ENCODE measurements around the gene AIG1. TPM values are rescaled to one million over a fixed set of nuclear protein-coding genes. Genes with fewer than 3 reads are reported as not detected.

Gene AIG1
- total and polyA plus RNA-seq, 2 donors, result 9.1 to 16.5 TPM

- DNase-seq (ENCODE audit: low read depth in 6 of 9, low spot score in 9 of 9), result no peak
- no peaks in the 10 kb centered on the region for H3K9me3 ChIP-seq (ENCODE audit: control insufficient read depth in 2 of 2, insufficient read depth in 1 of 2, low read length in 1 of 2)
- 98% methylated on average over 4 of the region's 4 CpGs for WGBS
- H3K36me3 ChIP-seq (ENCODE audit: control insufficient read depth in 2 of 2, insufficient read depth in 2 of 2, low read length in 1 of 2), result no peaks in the 10 kb centered on the region
- H3K4me1 ChIP-seq (ENCODE audit: control insufficient read depth in 2 of 2, insufficient read depth in 2 of 2, low read length in 2 of 2), result no peaks in the 10 kb centered on the region
- H3K4me3 ChIP-seq (ENCODE audit: low read length in 2 of 2), result no peak overlapping the region
- H3K27me3 ChIP-seq (ENCODE audit: control insufficient read depth in 2 of 2, insufficient read depth in 1 of 2, low read length in 1 of 2), result no peaks in the 10 kb centered on the region
- no peak overlapping the region for H3K27ac ChIP-seq (ENCODE audit: low read depth in 1 of 2, low read length in 1 of 2)
These were observed 190.6 kb downstream of the AIG1 start for GRCh38 chr6:143251288-143251687.

- Histone ChIP-seq H3K4me3 (ENCODE audit: low read length in 2 of 2) (no peak overlapping the region), H3K27ac (ENCODE audit: low read depth in 1 of 2, low read length in 1 of 2) (no peak overlapping the region), H3K4me1 (ENCODE audit: control insufficient read depth in 2 of 2, insufficient read depth in 2 of 2, low read length in 2 of 2) (no peaks in the 10 kb centered on the region), H3K36me3 (ENCODE audit: control insufficient read depth in 2 of 2, insufficient read depth in 2 of 2, low read length in 1 of 2) (no peaks in the 10 kb centered on the region), H3K9me3 (ENCODE audit: control insufficient read depth in 2 of 2, insufficient read depth in 1 of 2, low read length in 1 of 2) (no peaks in the 10 kb centered on the region), H3K27me3 (ENCODE audit: control insufficient read depth in 2 of 2, insufficient read depth in 1 of 2, low read length in 1 of 2) (no peaks in the 10 kb centered on the region)
- 98% methylated on average over 6 of the region's 6 CpGs for WGBS
- no peak for DNase-seq (ENCODE audit: low read depth in 6 of 9, low spot score in 9 of 9)
These were observed 192.3 kb downstream of the AIG1 start for GRCh38 chr6:143252961-143253360.

DNA sequence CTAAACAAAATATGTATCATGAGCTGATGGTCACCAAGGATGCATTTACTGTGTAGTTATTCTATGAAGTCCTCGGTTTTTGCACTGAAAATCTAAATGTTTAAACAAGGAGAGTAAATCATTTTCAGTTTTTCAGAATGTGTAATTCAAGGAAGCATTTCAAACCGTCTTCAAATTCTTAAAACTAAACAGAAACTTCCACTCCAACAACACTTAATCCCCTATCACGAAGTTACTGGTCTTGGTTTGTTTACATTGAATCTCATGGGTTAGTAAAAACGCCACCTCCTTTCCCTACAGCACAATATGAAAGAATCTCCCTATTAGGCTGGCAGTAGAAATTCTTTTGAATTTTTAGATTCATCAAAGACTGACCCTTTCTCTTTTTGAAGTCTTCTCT, 192.9 kb downstream of the AIG1 start:
- Histone ChIP-seq H3K36me3 (ENCODE audit: control insufficient read depth in 2 of 2, insufficient read depth in 2 of 2, low read length in 1 of 2) (no peaks in the 10 kb centered on the region), H3K4me3 (ENCODE audit: low read length in 2 of 2) (no peak overlapping the region), H3K4me1 (ENCODE audit: control insufficient read depth in 2 of 2, insufficient read depth in 2 of 2, low read length in 2 of 2) (no peaks in the 10 kb centered on the region), H3K9me3 (ENCODE audit: control insufficient read depth in 2 of 2, insufficient read depth in 1 of 2, low read length in 1 of 2) (no peaks in the 10 kb centered on the region), H3K27ac (ENCODE audit: low read depth in 1 of 2, low read length in 1 of 2) (no peak overlapping the region), H3K27me3 (ENCODE audit: control insufficient read depth in 2 of 2, insufficient read depth in 1 of 2, low read length in 1 of 2) (no peaks in the 10 kb centered on the region)
- DNase-seq (ENCODE audit: low read depth in 6 of 9, low spot score in 9 of 9), result no peak
- 93% methylated on average over 4 of the region's 4 CpGs for WGBS

DNA sequence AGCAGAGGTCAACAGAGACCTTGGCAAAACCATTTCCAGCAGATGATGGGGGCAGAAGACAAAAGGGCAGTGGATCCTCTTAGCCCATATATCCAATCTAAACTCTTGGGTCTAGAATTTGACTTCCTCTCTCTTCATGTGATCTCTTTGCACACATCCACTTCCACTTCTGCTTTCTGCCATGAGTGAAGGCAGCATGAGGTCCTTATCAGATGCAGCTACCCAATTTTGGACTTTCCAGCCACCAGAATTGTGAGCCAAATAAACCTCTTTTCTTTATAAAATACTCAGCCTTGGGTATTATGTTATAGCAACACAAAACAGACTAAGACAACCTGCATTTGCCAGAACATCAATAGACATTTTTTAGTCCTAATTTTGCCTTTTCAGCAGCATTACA, 198.3 kb downstream of the AIG1 start:
- Histone ChIP-seq H3K9me3 (ENCODE audit: control insufficient read depth in 2 of 2, insufficient read depth in 1 of 2, low read length in 1 of 2) (peaks cover 0 to 2% of the 10 kb centered on the region in 2 donors), H3K4me1 (ENCODE audit: control insufficient read depth in 2 of 2, insufficient read depth in 2 of 2, low read length in 2 of 2) (no peaks in the 10 kb centered on the region), H3K27me3 (ENCODE audit: control insufficient read depth in 2 of 2, insufficient read depth in 1 of 2, low read length in 1 of 2) (no peaks in the 10 kb centered on the region), H3K4me3 (ENCODE audit: low read length in 2 of 2) (no peak overlapping the region), H3K27ac (ENCODE audit: low read depth in 1 of 2, low read length in 1 of 2) (no peak overlapping the region), H3K36me3 (ENCODE audit: control insufficient read depth in 2 of 2, insufficient read depth in 2 of 2, low read length in 1 of 2) (no peaks in the 10 kb centered on the region)
- DNase-seq (ENCODE audit: low read depth in 6 of 9, low spot score in 9 of 9), result no peak

GRCh38 chr6:143260857-143261256, 200.2 kb downstream of the AIG1 start:
- 97% methylated on average over 7 of the region's 7 CpGs for WGBS
- no peak overlapping the region for H3K27ac ChIP-seq (ENCODE audit: low read depth in 1 of 2, low read length in 1 of 2)

DNA sequence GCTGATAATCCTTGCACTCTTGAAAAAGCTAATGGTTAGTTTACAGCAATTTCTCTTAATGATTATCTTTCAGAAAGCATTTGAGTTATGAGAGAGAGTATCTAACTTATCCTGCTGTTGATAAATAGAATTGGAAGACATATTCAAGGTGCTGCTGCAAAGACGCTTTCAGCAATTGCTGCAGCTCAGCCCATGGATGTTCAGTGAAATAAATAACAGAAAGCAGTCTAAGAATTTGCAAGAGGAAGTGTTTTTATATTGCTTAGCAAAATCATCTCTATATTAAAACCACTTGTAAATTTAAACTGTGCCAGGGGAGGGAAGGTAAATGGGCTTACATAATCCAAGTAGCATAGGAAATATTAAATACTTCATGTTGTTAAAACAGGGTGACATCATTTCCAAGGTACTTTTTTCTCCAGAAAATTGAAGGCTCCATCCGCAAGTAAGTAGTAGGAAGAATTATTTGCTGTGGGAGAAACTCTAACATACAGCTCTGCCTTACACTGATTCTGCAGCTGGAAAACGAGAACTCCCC, 201.3 kb downstream of the AIG1 start:
- WGBS, result 96% methylated on average over 3 of the region's 3 CpGs
- Histone ChIP-seq H3K4me3 (ENCODE audit: low read length in 2 of 2) (no peak overlapping the region), H3K27me3 (ENCODE audit: control insufficient read depth in 2 of 2, insufficient read depth in 1 of 2, low read length in 1 of 2) (no peaks in the 10 kb centered on the region), H3K27ac (ENCODE audit: low read depth in 1 of 2, low read length in 1 of 2) (no peak overlapping the region), H3K9me3 (ENCODE audit: control insufficient read depth in 2 of 2, insufficient read depth in 1 of 2, low read length in 1 of 2) (peaks cover 0 to 2% of the 10 kb centered on the region in 2 donors), H3K36me3 (ENCODE audit: control insufficient read depth in 2 of 2, insufficient read depth in 2 of 2, low read length in 1 of 2) (no peaks in the 10 kb centered on the region), H3K4me1 (ENCODE audit: control insufficient read depth in 2 of 2, insufficient read depth in 2 of 2, low read length in 2 of 2) (no peaks in the 10 kb centered on the region)
- no peak for DNase-seq (ENCODE audit: low read depth in 6 of 9, low spot score in 9 of 9)

More at GRCh38 chr6:143260857-143261256, 200.2 kb downstream of the AIG1 start:
- H3K4me3 ChIP-seq (ENCODE audit: low read length in 2 of 2), result no peak overlapping the region
- no peaks in the 10 kb centered on the region for H3K36me3 ChIP-seq (ENCODE audit: control insufficient read depth in 2 of 2, insufficient read depth in 2 of 2, low read length in 1 of 2)
- no peaks in the 10 kb centered on the region for H3K27me3 ChIP-seq (ENCODE audit: control insufficient read depth in 2 of 2, insufficient read depth in 1 of 2, low read length in 1 of 2)
- no peak for DNase-seq (ENCODE audit: low read depth in 6 of 9, low spot score in 9 of 9)
- peaks cover 0 to 2% of the 10 kb centered on the region in 2 donors for H3K9me3 ChIP-seq (ENCODE audit: control insufficient read depth in 2 of 2, insufficient read depth in 1 of 2, low read length in 1 of 2)
- no peaks in the 10 kb centered on the region for H3K4me1 ChIP-seq (ENCODE audit: control insufficient read depth in 2 of 2, insufficient read depth in 2 of 2, low read length in 2 of 2)

- Histone ChIP-seq H3K4me3 (ENCODE audit: low read length in 2 of 2) (no peak overlapping the region), H3K27me3 (ENCODE audit: control insufficient read depth in 2 of 2, insufficient read depth in 1 of 2, low read length in 1 of 2) (no peaks in the 10 kb centered on the region), H3K36me3 (ENCODE audit: control insufficient read depth in 2 of 2, insufficient read depth in 2 of 2, low read length in 1 of 2) (no peaks in the 10 kb centered on the region), H3K4me1 (ENCODE audit: control insufficient read depth in 2 of 2, insufficient read depth in 2 of 2, low read length in 2 of 2) (no peaks in the 10 kb centered on the region), H3K27ac (ENCODE audit: low read depth in 1 of 2, low read length in 1 of 2) (no peak overlapping the region), H3K9me3 (ENCODE audit: control insufficient read depth in 2 of 2, insufficient read depth in 1 of 2, low read length in 1 of 2) (peaks cover 0 to 2% of the 10 kb centered on the region in 2 donors)
- 95% methylated on average over 2 of the region's 2 CpGs for WGBS
- no peak for DNase-seq (ENCODE audit: low read depth in 6 of 9, low spot score in 9 of 9)
These were observed 202.2 kb downstream of the AIG1 start for GRCh38 chr6:143262859-143263258.

DNA sequence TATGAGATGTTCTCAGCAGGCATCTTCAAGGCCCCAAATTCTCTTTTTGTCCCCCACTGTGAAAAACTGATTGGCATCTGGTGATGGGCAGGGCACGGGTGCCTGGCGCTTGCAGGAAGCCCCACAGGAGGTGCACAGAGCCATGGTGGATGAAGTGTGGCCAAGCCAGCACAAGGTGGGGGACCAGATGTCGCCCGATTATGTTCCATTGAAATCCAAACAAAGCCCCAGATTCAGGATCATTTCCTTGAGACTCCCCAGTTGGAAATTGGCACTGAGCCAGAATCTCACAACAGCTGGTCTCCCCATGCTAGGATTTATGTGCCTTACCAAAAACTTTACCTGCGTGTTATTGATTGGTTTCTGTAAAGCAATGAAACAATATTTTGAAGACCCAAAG, 203.7 kb downstream of the AIG1 start:
- Histone ChIP-seq H3K27me3 (ENCODE audit: control insufficient read depth in 2 of 2, insufficient read depth in 1 of 2, low read length in 1 of 2) (no peaks in the 10 kb centered on the region), H3K27ac (ENCODE audit: low read depth in 1 of 2, low read length in 1 of 2) (no peak overlapping the region), H3K4me3 (ENCODE audit: low read length in 2 of 2) (no peak overlapping the region), H3K36me3 (ENCODE audit: control insufficient read depth in 2 of 2, insufficient read depth in 2 of 2, low read length in 1 of 2) (no peaks in the 10 kb centered on the region), H3K9me3 (ENCODE audit: control insufficient read depth in 2 of 2, insufficient read depth in 1 of 2, low read length in 1 of 2) (peaks cover 0 to 2% of the 10 kb centered on the region in 2 donors), H3K4me1 (ENCODE audit: control insufficient read depth in 2 of 2, insufficient read depth in 2 of 2, low read length in 2 of 2) (no peaks in the 10 kb centered on the region)
- 96% methylated on average over 5 of the region's 5 CpGs for WGBS
- no peak for DNase-seq (ENCODE audit: low read depth in 6 of 9, low spot score in 9 of 9)

- Histone ChIP-seq H3K27ac (ENCODE audit: low read depth in 1 of 2, low read length in 1 of 2) (no peak overlapping the region), H3K9me3 (ENCODE audit: control insufficient read depth in 2 of 2, insufficient read depth in 1 of 2, low read length in 1 of 2) (no peaks in the 10 kb centered on the region), H3K4me1 (ENCODE audit: control insufficient read depth in 2 of 2, insufficient read depth in 2 of 2, low read length in 2 of 2) (no peaks in the 10 kb centered on the region), H3K4me3 (ENCODE audit: low read length in 2 of 2) (no peak overlapping the region), H3K36me3 (ENCODE audit: control insufficient read depth in 2 of 2, insufficient read depth in 2 of 2, low read length in 1 of 2) (no peaks in the 10 kb centered on the region), H3K27me3 (ENCODE audit: control insufficient read depth in 2 of 2, insufficient read depth in 1 of 2, low read length in 1 of 2) (no peaks in the 10 kb centered on the region)
- 97% methylated on average over 4 of the region's 4 CpGs for WGBS
- no peak for DNase-seq (ENCODE audit: low read depth in 6 of 9, low spot score in 9 of 9)
These were observed 204.5 kb downstream of the AIG1 start for GRCh38 chr6:143264986-143265764.
